Chondrocyte (in vitro differentiated cells): ENCODE results near the gene PPP2R5C. TPM values are rescaled to one million over a fixed set of nuclear protein-coding genes. Genes with fewer than 3 reads are reported as not detected.

Source experiments
- DNase-seq: peaks from one replicate; pipeline ENCODE4 v3.0.0; 2021; ENCODE audit warnings: mixed read lengths, low spot score
- H3K27ac Mint-ChIP-seq: one replicate; pipeline ENCODE4 v1.8.0; 2021; ENCODE audit warnings: mild to moderate bottlenecking, moderate library complexity, mixed read lengths; ENCODE audit not compliant: unreplicated experiment
- H3K27me3 Mint-ChIP-seq: 2 replicates; pipeline ENCODE4 v1.8.0; 2021; ENCODE audit warnings: low read depth, mixed read lengths
- H3K36me3 Mint-ChIP-seq: 2 replicates; pipeline ENCODE4 v1.8.0; 2021; ENCODE audit warnings: low read depth, mixed read lengths
- H3K4me1 Mint-ChIP-seq: 2 replicates; pipeline ENCODE4 v1.8.0; 2021; ENCODE audit warnings: low read depth, mild to moderate bottlenecking, mixed read lengths
- H3K4me3 Mint-ChIP-seq: one replicate; pipeline ENCODE4 v1.8.0; 2021; ENCODE audit warnings: mild to moderate bottlenecking, moderate library complexity, mixed read lengths; ENCODE audit not compliant: unreplicated experiment
- H3K9me3 Mint-ChIP-seq: 2 replicates; pipeline ENCODE4 v1.8.0; 2021; ENCODE audit warnings: low read depth, mixed read lengths
- CTCF ChIP-seq: fragments of 200-600 bp; sonication (generic); IDR thresholded peaks from 2 replicates; pipeline ENCODE4 v1.5.0; 2021; ENCODE audit warnings: antibody characterized with exemption, mild to moderate bottlenecking, moderate library complexity
- total RNA-seq: library from RNA; stranded (reverse); gene quantifications from 3 replicates; pipeline ENCODE4 v1.2.1, GENCODE V29; 2021

The PPP2R5C gene
- total RNA-seq, 1 donor from 2014 or later, result 95.0 TPM

DNA sequence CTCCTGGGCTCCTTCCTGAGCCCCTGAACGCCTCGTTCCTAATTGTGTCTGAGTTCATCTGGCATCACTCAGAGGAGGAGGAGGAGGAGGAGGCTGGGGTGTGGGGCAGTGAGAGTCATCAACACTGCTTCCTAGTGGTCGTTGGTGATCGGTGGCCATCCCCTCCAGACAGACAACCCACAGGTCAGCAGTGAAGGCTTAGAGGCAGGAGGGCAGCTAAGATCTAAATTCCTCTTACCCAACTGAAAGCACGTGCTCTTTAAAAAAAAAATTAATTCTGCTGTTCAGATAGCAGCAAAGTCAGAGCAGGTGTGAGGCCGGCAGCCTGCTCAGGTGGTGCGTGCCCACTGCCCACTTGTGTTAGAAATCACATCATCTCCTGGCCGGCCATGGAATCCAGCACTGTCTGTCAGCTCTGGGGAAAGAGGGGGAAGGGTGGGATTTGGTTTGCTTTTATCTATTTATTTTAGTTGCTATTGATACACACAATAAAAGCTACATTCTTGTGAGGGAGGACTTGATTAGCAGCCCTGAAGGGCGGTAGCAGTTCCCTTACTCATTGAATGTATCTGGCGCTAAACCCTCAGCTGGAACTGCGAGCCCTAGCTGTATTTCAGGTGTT, 46.6 kb downstream of the PPP2R5C start:
- no peak for TF ChIP-seq CTCF
- Mint-ChIP-seq H3K36me3 (peaks cover 1% of the 10 kb centered on the region), H3K27ac (peak overlapping the region; percentile 65), H3K27me3 (no peaks in the 10 kb centered on the region), H3K9me3 (no peaks in the 10 kb centered on the region), H3K4me3 (no peak overlapping the region), H3K4me1 (peaks cover 29% of the 10 kb centered on the region)
- no peak for DNase-seq

- peaks cover 1% of the 10 kb centered on the region for H3K36me3 Mint-ChIP-seq
- peaks cover 36% of the 10 kb centered on the region for H3K4me1 Mint-ChIP-seq
- no peaks in the 10 kb centered on the region for H3K27me3 Mint-ChIP-seq
- H3K4me3 Mint-ChIP-seq, result peak overlapping the region; percentile 86
- TF ChIP-seq CTCF, result no peak
- no peaks in the 10 kb centered on the region for H3K9me3 Mint-ChIP-seq
- H3K27ac Mint-ChIP-seq, result peak overlapping the region; percentile 99
- DNase-seq, result no peak
Measured at GRCh38 chr14:101808894-101809670, 47.6 kb downstream of the PPP2R5C start.

DNA sequence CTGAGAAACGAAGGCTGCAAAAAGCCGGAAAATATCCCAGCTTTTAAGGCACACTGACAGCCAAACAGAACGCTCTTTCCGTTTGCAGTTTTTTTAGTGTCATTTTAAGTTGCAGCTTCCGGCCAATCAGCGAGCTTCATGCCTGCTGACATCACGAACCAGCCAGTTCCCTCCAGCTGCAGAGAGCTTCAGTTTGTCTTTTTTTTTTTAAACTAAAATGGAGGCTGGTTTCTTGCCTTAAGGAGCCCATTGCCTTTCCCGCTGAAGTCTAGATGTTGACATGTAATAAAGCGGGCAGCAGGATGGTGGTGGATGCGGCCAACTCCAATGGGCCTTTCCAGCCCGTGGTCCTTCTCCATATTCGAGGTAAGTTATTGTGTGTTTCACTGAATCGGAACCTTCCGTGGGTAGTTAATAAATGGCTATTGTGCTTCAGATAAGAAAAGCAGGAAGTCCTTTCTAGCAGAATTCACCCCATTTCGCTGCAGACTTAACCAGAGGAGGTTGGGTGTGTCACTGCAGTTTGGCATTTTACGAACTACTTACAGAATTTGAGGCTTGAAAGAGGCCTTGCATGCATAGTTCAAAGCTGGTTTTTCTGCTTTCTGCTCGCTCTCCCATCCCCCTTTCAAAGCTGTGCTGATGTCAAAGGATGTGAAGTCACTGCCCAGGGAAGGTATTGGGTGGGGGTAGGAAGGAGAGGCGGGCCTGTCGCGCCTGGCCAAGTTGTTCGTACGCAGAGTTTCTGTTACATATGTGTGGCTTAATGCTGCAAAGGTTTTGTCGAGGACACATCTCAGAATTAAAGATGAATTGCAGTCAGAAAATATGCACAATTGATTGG, 48.4 kb downstream of the PPP2R5C start:
- Mint-ChIP-seq H3K27me3 (no peaks in the 10 kb centered on the region), H3K9me3 (no peaks in the 10 kb centered on the region), H3K4me1 (peaks cover 42% of the 10 kb centered on the region), H3K27ac (peak overlapping the region; percentile 99), H3K4me3 (peak overlapping the region; percentile 86), H3K36me3 (peaks cover 1% of the 10 kb centered on the region)
- no peak for TF ChIP-seq CTCF
- no peak for DNase-seq

GRCh38 chr14:101810897-101811621, 49.5 kb downstream of the PPP2R5C start:
- Mint-ChIP-seq H3K27ac (peak overlapping the region; percentile 99), H3K9me3 (no peaks in the 10 kb centered on the region), H3K4me1 (peaks cover 46% of the 10 kb centered on the region), H3K36me3 (no peaks in the 10 kb centered on the region), H3K27me3 (no peaks in the 10 kb centered on the region), H3K4me3 (peak overlapping the region; percentile 86)
- no peak for DNase-seq
- TF ChIP-seq CTCF, result no peak
